Erythroblast (primary cell): ENCODE data around the gene RAB20.

Source experiments
- GATA1 ChIP-seq: IDR thresholded peaks from 2 replicates; pipeline ENCODE4 v1.6.1; 2011; ENCODE audit warnings: low read depth, mild to moderate bottlenecking, control low read depth, low read length, moderate library complexity
- POLR2A ChIP-seq: IDR thresholded peaks from 2 replicates; pipeline ENCODE4 v1.6.1; 2011; ENCODE audit warnings: mild to moderate bottlenecking, low read length

GRCh38 chr13:110475117-110475516, 86.4 kb downstream of the RAB20 start:
- no peak for TF ChIP-seq POLR2A
- TF ChIP-seq GATA1, result no peak
